Astrocyte of the spinal cord (primary cell): ENCODE measurements around the gene FKBP4.
"Not testable (repeated sequence)": the region's sequence is repeated elsewhere in the genome, so short reads cannot be mapped to it uniquely, and the experiment has no call there.

ENCODE experiments used
- DNase-seq: peaks from one replicate; pipeline ENCODE4 v3.0.0; 2011; ENCODE audit warnings: low read depth, low spot score
- H3K4me3 ChIP-seq: 2 replicates; pipeline ENCODE4 v1.5.1; 2011; ENCODE audit warnings: low read depth, mild to moderate bottlenecking, low read length, moderate library complexity
- CTCF ChIP-seq: IDR thresholded peaks from 2 replicates; pipeline ENCODE4 v1.5.1; 2012; ENCODE audit warnings: low read depth, mild to moderate bottlenecking, low read length, inconsistent platforms
- in situ Hi-C: cut with HindIII; loops from 2 replicates; pipeline ENCODE4 v1.10.0; 2017; ENCODE audit warnings: low sequenced_read_pairs

FKBP4 gene

GRCh38 chr12:2765052-2765451 is 29.7 kb upstream of the FKBP4 start:
- no peak for DNase-seq
- no peak overlapping the region for H3K4me3 ChIP-seq
- no peak for TF ChIP-seq CTCF
- in situ Hi-C loops: no loop called here

- no peak for TF ChIP-seq CTCF
- DNase-seq: no peak
- H3K4me3 ChIP-seq: no peak overlapping the region
- in situ Hi-C loops: no loop called here
These were observed 29.2 kb upstream of the FKBP4 start for GRCh38 chr12:2765608-2766007.

GRCh38 chr12:2768224-2768961 is 26.4 kb upstream of the FKBP4 start:
- TF ChIP-seq CTCF: no peak
- in situ Hi-C loops: no loop called here
- DNase-seq: no peak
- no peak overlapping the region for H3K4me3 ChIP-seq

- no peak overlapping the region for H3K4me3 ChIP-seq
- TF ChIP-seq CTCF: no peak
- in situ Hi-C loops: no loop called here
- DNase-seq: no peak
These were observed 24.8 kb upstream of the FKBP4 start for GRCh38 chr12:2769866-2770533.

- DNase-seq, H3K4me3 ChIP-seq, in situ Hi-C loops: not testable (repeated sequence)
These were observed 24.2 kb upstream of the FKBP4 start for GRCh38 chr12:2770544-2770943.

GRCh38 chr12:2772370-2772769 is 22.4 kb upstream of the FKBP4 start:
- TF ChIP-seq CTCF: no peak
- DNase-seq: no peak
- no peak overlapping the region for H3K4me3 ChIP-seq
- in situ Hi-C loops: no loop called here

GRCh38 chr12:2773199-2773875 is 21.4 kb upstream of the FKBP4 start:
- DNase-seq: no peak
- TF ChIP-seq CTCF: no peak
- H3K4me3 ChIP-seq: no peak overlapping the region
- in situ Hi-C loops: no loop called here
